Right ventricle myocardium inferior (tissue), 1 donor: ENCODE data around the gene DPP4. TPM values are rescaled to one million over a fixed set of nuclear protein-coding genes. Genes with fewer than 3 reads are reported as not detected.

Source experiments
- ATAC-seq: fragments of 200-7000 bp; cut with Tn5 transposase; one replicate; pipeline ENCODE4 v1.9.1; 2020; ENCODE audit warnings: mild to moderate bottlenecking, moderate library complexity
- DNase-seq: peaks from one replicate; pipeline ENCODE4 v3.0.0; 2021; ENCODE audit errors: missing footprints
- intact Hi-C: fragments of 100-400 bp; cut with DNase I; formaldehyde crosslinking; loops from one replicate; pipeline ENCODE4 v1.11.0; 2022
- total RNA-seq: library from RNA; stranded (reverse); fragmentation: NEBNext Ultra II Directional; extraction: Animal tissue kit (Norgen Biotek cat#: 25700); gene quantifications from one replicate; pipeline ENCODE4 v1.2.1, GENCODE V29; 2021
- donor health status: DM: no; HTN: yes; CAD: no; lungs with severe emphysema.

The DPP4 gene
- total RNA-seq, 1 donor from 2014 or later: 5.4 TPM

DNA sequence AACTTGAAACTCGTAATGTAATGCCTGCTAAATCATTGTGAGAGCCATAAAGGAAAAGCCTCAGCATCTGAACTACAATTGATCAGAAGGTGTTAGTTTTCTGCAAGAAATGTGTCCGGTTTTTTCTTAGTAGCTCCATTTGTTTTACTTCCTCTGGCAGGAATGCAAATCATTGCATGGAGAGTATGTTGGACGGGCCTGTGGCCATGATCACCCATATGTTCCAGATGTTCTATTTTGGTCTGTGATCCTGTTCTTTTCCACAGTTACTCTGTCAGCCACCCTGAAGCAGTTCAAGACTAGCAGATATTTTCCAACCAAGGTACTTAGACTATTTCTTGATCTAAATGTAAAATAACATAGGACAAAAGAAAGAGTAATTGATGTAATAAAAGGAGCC lies 126.6 kb downstream of the DPP4 start:
- ATAC-seq (no peak), DNase-seq (no peak)
- intact Hi-C loops: loop anchor here (5.0 kb wide), 1 partner anchor 360 kb away; no protein-coding TSS in a partner anchor

DNA sequence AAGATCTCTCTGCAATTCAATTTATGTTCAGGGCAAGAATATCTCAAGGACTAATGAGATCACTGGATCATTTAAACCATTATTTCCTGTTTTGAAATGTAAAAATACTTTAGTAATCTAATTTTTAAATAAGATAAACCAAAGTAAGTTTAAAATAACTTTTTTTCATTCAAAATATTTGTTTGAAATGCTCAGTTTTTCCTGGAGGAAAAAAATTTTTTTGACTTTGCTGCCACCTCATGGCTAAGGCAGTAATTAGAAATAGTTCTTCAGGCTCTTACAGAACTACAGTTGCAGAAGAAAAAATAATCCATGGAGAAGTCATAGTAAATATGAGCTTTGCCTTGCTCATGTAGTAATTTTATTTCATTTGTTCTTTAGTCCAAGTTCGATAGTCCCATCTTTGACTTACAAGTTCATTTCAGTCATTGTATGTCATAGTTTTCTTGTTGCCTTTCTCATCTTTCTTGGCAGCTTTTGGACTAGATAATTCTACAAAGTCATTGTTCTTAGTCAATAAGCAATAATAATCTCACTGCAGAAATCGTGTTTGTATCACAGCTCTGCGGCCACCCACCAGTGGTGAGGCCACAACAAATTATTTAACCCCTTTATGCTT lies 127.4 kb downstream of the DPP4 start:
- no peak for ATAC-seq
- intact Hi-C loops: loop anchor here (5.0 kb wide), 1 partner anchor 359 kb away; no protein-coding TSS in a partner anchor

DNA sequence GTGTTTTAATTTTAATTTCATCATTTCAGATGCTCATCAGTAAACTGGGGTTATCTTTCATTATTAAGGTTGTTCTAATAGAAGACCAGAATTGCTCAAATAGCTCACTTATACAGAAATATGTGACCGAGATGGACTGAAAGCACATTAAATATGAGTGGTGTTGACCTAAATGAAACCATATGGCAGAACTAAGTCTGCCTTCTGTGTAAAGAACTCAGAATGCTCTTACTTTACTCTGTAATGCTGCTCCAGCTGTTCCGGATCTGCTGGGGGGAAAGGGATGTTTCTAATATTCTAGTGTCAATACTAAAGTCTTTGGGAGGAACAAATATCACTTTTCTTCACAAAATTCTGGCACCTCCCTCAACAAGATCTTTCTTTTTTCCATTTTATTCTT lies 131.0 kb downstream of the DPP4 start:
- no peak for DNase-seq
- intact Hi-C loops: no loop called here
- ATAC-seq: no peak

More for the DNA sequence above, 127.4 kb downstream of the DPP4 start:
- DNase-seq: no peak

Other genes with a start within 250 kb of the DPP4 start
- not detected for gene GCG, start 78.0 kb upstream of the DPP4 start, total RNA-seq
- 0.62 TPM for gene FAP, start 169.2 kb upstream of the DPP4 start, total RNA-seq
- 6.0 TPM for gene IFIH1, start 244.5 kb upstream of the DPP4 start, total RNA-seq